ENCODE results near the gene PTH1R.

PTH1R gene

DNA sequence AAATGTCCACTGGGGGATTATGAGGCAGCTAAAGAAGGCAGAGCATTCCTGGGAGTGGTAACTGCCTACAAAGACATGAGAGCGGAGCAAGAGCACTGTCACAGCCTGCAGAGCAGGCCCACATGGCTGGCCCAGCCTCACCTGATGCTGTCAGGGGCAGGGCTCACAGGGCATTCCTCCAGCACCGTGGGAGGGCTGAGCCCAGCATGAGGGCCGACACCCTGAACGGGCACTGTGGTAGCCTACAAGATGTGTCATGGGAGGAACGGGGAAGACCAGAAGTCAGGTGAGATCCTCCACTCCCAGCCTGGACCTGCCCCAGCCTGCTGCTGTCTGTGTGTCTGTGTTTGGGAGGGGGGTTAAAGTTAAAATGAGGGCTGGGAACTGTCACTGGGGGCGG lies 68.9 kb downstream of the PTH1R start:
- ATAC-seq (ENCODE audit: low read depth), result no peak; the same call in 2 of the 3 replicates

DNA sequence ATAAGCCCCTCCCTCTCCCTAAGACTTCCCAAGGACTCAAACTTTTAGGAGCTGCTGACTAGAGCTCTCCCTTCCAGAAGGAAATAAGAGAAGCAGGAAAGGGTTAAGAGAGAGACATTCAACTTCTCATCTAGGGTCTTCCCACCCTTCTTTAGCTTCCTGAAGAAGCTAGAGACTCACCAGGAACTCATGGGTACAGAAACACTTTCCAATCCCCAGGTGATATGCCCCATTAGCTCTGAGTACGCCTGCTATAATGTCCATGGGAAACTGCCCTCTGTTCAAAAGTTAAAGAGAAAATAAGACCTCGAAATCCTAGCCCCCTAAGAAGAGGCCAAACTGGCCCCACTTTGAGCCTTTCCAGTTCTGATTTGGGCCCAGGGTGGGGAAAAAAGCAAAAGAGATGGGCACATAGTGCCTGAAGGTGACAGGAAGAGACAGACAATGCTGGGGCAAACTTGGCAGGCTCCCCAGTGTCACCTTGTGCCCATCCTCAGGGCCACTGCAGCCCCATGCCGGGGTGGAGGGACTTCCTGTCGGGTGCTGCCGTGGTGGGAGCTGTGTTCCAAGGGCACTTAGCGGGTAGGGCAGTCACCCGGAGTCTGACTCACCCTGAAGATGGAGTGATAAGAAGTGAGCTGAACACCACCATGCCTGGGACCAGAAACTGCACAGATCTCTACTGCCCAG lies 69.5 kb downstream of the PTH1R start:
- Histone ChIP-seq H3K27me3 (ENCODE audit: insufficient read depth, poor library complexity, severe bottlenecking) (no peaks in the 10 kb centered on the region), H3K27ac (ENCODE audit: poor library complexity, severe bottlenecking) (peak overlapping the region; percentile 47), H3K36me3 (ENCODE audit: low read depth) (peaks cover 18% of the 10 kb centered on the region), H3K4me1 (ENCODE audit: insufficient read depth, poor library complexity, severe bottlenecking) (peaks cover 49% of the 10 kb centered on the region), H3K9me3 (ENCODE audit: severe bottlenecking) (no peaks in the 10 kb centered on the region), H3K4me3 (ENCODE audit: severe bottlenecking) (no peak overlapping the region)
- ATAC-seq (ENCODE audit: low read depth) (no peak; the same call in 2 of the 3 replicates), DNase-seq (ENCODE audit: low spot score) (no peak)
- TF ChIP-seq, protein P1, sequence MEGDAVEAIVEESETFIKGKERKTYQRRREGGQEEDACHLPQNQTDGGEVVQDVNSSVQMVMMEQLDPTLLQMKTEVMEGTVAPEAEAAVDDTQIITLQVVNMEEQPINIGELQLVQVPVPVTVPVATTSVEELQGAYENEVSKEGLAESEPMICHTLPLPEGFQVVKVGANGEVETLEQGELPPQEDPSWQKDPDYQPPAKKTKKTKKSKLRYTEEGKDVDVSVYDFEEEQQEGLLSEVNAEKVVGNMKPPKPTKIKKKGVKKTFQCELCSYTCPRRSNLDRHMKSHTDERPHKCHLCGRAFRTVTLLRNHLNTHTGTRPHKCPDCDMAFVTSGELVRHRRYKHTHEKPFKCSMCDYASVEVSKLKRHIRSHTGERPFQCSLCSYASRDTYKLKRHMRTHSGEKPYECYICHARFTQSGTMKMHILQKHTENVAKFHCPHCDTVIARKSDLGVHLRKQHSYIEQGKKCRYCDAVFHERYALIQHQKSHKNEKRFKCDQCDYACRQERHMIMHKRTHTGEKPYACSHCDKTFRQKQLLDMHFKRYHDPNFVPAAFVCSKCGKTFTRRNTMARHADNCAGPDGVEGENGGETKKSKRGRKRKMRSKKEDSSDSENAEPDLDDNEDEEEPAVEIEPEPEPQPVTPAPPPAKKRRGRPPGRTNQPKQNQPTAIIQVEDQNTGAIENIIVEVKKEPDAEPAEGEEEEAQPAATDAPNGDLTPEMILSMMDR (IDR thresholded peaks at IDR 0.05; ENCODE audit: poor library complexity, severe bottlenecking), result no peak

More for the DNA sequence above, 68.9 kb downstream of the PTH1R start:
- peak overlapping the region; percentile 47 for H3K27ac ChIP-seq (ENCODE audit: poor library complexity, severe bottlenecking)
- TF ChIP-seq, protein P1 (IDR thresholded peaks at IDR 0.05; ENCODE audit: poor library complexity, severe bottlenecking), result no peak
- DNase-seq (ENCODE audit: low spot score), result no peak
- H3K4me1 ChIP-seq (ENCODE audit: insufficient read depth, poor library complexity, severe bottlenecking), result peaks cover 49% of the 10 kb centered on the region
- no peak overlapping the region for H3K4me3 ChIP-seq (ENCODE audit: severe bottlenecking)
- H3K9me3 ChIP-seq (ENCODE audit: severe bottlenecking), result no peaks in the 10 kb centered on the region
- H3K27me3 ChIP-seq (ENCODE audit: insufficient read depth, poor library complexity, severe bottlenecking), result no peaks in the 10 kb centered on the region
- peaks cover 18% of the 10 kb centered on the region for H3K36me3 ChIP-seq (ENCODE audit: low read depth)

DNA sequence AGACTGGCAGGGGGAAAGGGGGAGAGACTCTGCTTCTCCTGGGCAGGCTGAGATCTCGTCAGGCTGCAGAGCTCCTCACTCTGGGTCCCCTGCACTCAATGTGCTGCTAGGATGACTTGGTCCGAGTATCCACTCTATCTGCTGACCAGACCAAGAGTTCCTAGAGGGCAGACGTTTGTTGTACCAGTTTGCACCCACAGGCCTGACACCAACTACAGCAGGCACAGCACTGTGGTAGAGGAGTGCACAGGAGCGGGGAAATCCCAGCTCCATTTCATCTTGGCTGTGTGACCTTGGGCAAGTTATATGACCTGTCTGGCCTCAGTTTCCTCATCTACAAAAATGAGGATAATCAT lies 70.0 kb downstream of the PTH1R start:
- H3K27ac ChIP-seq (ENCODE audit: poor library complexity, severe bottlenecking), result peak overlapping the region; percentile 47
- H3K9me3 ChIP-seq (ENCODE audit: severe bottlenecking), result no peaks in the 10 kb centered on the region
- H3K4me1 ChIP-seq (ENCODE audit: insufficient read depth, poor library complexity, severe bottlenecking), result peaks cover 48% of the 10 kb centered on the region
- DNase-seq (ENCODE audit: low spot score), result no peak
- peaks cover 18% of the 10 kb centered on the region for H3K36me3 ChIP-seq (ENCODE audit: low read depth)
- TF ChIP-seq, protein P1 (IDR thresholded peaks at IDR 0.05; ENCODE audit: poor library complexity, severe bottlenecking), result no peak
- no peak overlapping the region for H3K4me3 ChIP-seq (ENCODE audit: severe bottlenecking)
- no peaks in the 10 kb centered on the region for H3K27me3 ChIP-seq (ENCODE audit: insufficient read depth, poor library complexity, severe bottlenecking)
- no peak for ATAC-seq (ENCODE audit: low read depth)

DNA sequence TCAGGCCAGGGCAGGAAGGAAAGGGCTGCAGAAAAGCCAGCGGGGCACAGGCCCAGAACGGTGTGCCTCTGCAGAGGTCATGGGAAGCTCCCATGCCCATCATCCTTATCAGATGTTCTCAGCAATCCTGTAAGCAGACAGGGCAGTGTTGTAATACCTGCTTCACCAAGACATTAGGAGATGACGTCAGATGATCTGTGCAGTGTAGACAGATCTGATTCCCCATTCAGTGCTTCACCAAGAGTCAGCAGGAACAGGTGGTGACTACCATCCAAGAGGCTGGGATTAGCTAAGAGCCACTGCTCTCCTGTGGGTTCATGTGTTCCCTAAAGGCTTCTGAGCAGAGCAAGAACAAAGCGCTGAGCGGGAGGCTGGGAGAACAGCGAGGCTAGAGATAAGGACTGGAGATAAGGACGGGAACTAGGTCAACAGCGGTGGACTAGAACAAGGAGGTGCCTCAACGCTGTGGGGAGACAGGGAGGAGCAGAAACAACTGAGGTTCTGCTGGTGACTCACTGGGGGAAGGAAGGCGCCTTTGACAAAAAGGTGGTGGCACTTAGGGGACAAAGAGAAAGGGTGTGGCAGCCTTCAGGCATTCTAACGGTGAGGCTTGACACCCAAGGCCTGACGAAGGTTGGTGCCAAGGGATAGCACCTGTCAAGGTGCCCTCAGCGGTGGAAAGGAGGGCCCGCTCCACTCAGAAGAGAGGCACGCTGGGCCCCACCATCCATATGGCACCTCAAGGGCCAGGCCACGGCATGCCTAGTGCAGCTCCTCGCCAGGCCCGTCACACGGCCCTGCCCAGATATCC lies 70.7 kb downstream of the PTH1R start:
- H3K27ac ChIP-seq (ENCODE audit: poor library complexity, severe bottlenecking), result peak overlapping the region; percentile 47
- peak; percentile 17; the same call in 1 of the 3 replicates for ATAC-seq (ENCODE audit: low read depth)
- TF ChIP-seq, protein P1 (IDR thresholded peaks at IDR 0.05; ENCODE audit: poor library complexity, severe bottlenecking), result no peak
- H3K4me3 ChIP-seq (ENCODE audit: severe bottlenecking), result no peak overlapping the region
- H3K9me3 ChIP-seq (ENCODE audit: severe bottlenecking), result no peaks in the 10 kb centered on the region
- DNase-seq (ENCODE audit: low spot score), result no peak
- no peaks in the 10 kb centered on the region for H3K27me3 ChIP-seq (ENCODE audit: insufficient read depth, poor library complexity, severe bottlenecking)
- H3K4me1 ChIP-seq (ENCODE audit: insufficient read depth, poor library complexity, severe bottlenecking), result peaks cover 41% of the 10 kb centered on the region
- peaks cover 18% of the 10 kb centered on the region for H3K36me3 ChIP-seq (ENCODE audit: low read depth)
